H9 (cell line): Measurements from ENCODE around the gene GUF1. TPM values are rescaled to one million over a fixed set of nuclear protein-coding genes. Genes with fewer than 3 reads are reported as not detected.

Source experiments
- DNase-seq: peaks from one replicate; pipeline ENCODE4 v3.0.0-alpha.2; 2017
- H2AFZ ChIP-seq: one replicate; pipeline ENCODE4 v1.6.1; 2013; ENCODE audit warnings: mild to moderate bottlenecking, low read length, control low read depth, moderate library complexity
- H2AK5ac ChIP-seq: 2 replicates; pipeline ENCODE4 v1.6.1; 2013; ENCODE audit warnings: low read length, control low read depth, mixed read lengths; ENCODE audit not compliant: insufficient read length
- H2BK120ac ChIP-seq: one replicate; pipeline ENCODE4 v1.6.1; 2013; ENCODE audit warnings: low read depth, mild to moderate bottlenecking, low read length, control low read depth, inconsistent platforms; ENCODE audit not compliant: poor library complexity, severe bottlenecking
- H2BK12ac ChIP-seq: 2 replicates; pipeline ENCODE4 v1.6.1; 2013; ENCODE audit warnings: low read length, control low read depth, mixed read lengths, low read depth; ENCODE audit not compliant: insufficient read length
- H2BK15ac ChIP-seq: 2 replicates; pipeline ENCODE4 v1.6.1; 2013; ENCODE audit warnings: low read depth, low read length, control low read depth
- H2BK20ac ChIP-seq: one replicate; pipeline ENCODE4 v1.6.1; 2013; ENCODE audit warnings: low read depth, mild to moderate bottlenecking, low read length, control low read depth, inconsistent platforms; ENCODE audit not compliant: poor library complexity, severe bottlenecking
- H2BK5ac ChIP-seq: 2 replicates; pipeline ENCODE4 v1.6.1; 2013; ENCODE audit warnings: low read length, control low read depth, mixed read lengths; ENCODE audit not compliant: insufficient read length
- H3K14ac ChIP-seq: 2 replicates; pipeline ENCODE4 v1.6.1; 2013; ENCODE audit warnings: low read length, control low read depth; ENCODE audit not compliant: insufficient read depth
- H3K18ac ChIP-seq: 2 replicates; pipeline ENCODE4 v1.6.1; 2013; ENCODE audit warnings: low read depth, mild to moderate bottlenecking, mixed read lengths, low read length, control low read depth; ENCODE audit not compliant: insufficient read length
- H3K23ac ChIP-seq: 2 replicates; pipeline ENCODE4 v1.6.1; 2013; ENCODE audit warnings: low read length, control low read depth, mixed read lengths, low read depth; ENCODE audit not compliant: insufficient read length
- H3K23me2 ChIP-seq: 2 replicates; pipeline ENCODE4 v1.6.1; 2013; ENCODE audit warnings: low read depth, mild to moderate bottlenecking, mixed read lengths, low read length, control low read depth; ENCODE audit not compliant: insufficient read length, poor library complexity, severe bottlenecking
- H3K27ac ChIP-seq: 2 replicates; pipeline ENCODE4 v1.5.1; 2013; ENCODE audit warnings: low read length, control low read depth, mixed read lengths, low read depth; ENCODE audit not compliant: insufficient read length
- H3K27me3 ChIP-seq: 2 replicates; pipeline ENCODE4 v1.6.1; 2013; ENCODE audit warnings: low read length, control low read depth, inconsistent platforms; ENCODE audit not compliant: insufficient read depth
- H3K4ac ChIP-seq: 2 replicates; pipeline ENCODE4 v1.6.1; 2013; ENCODE audit warnings: low read depth, mild to moderate bottlenecking, control low read depth, inconsistent platforms, low read length, moderate library complexity
- H3K4me1 ChIP-seq: 2 replicates; pipeline ENCODE4 v1.6.1; 2013; ENCODE audit warnings: low read length, control low read depth, inconsistent platforms; ENCODE audit not compliant: insufficient read depth
- H3K4me2 ChIP-seq: 2 replicates; pipeline ENCODE4 v1.6.1; 2013; ENCODE audit warnings: low read length, control low read depth, mixed read lengths; ENCODE audit not compliant: insufficient read length, insufficient read depth
- H3K56ac ChIP-seq: 2 replicates; pipeline ENCODE4 v1.6.1; 2013; ENCODE audit warnings: low read depth, mild to moderate bottlenecking, mixed read lengths, low read length, control low read depth; ENCODE audit not compliant: insufficient read length
- H3K79me1 ChIP-seq: 2 replicates; pipeline ENCODE4 v1.6.1; 2013; ENCODE audit warnings: low read depth, mild to moderate bottlenecking, moderate library complexity, low read length, control low read depth, inconsistent platforms; ENCODE audit not compliant: insufficient read depth, poor library complexity, severe bottlenecking
- H3K79me2 ChIP-seq: 2 replicates; pipeline ENCODE4 v1.6.1; 2013; ENCODE audit warnings: low read length, control low read depth, inconsistent platforms; ENCODE audit not compliant: insufficient read depth
- H3K9ac ChIP-seq: 2 replicates; pipeline ENCODE4 v1.6.1; 2013; ENCODE audit warnings: low read length, control low read depth, mixed read lengths; ENCODE audit not compliant: insufficient read length; ENCODE audit errors: extremely low read depth
- H3K9me3 ChIP-seq: one replicate; pipeline ENCODE4 v1.6.1; 2013; ENCODE audit warnings: low read depth, low read length, inconsistent platforms; ENCODE audit not compliant: control insufficient read depth
- H3T11ph ChIP-seq: one replicate; pipeline ENCODE4 v1.6.1; 2013; ENCODE audit warnings: mild to moderate bottlenecking, low read length, control low read depth, inconsistent platforms
- H4K20me1 ChIP-seq: one replicate; pipeline ENCODE4 v1.6.1; 2013; ENCODE audit not compliant: control insufficient read depth, insufficient read length, insufficient read depth
- H4K5ac ChIP-seq: 2 replicates; pipeline ENCODE4 v1.6.1; 2013; ENCODE audit warnings: low read depth, mild to moderate bottlenecking, mixed read lengths, low read length, control low read depth; ENCODE audit not compliant: insufficient read length
- H4K8ac ChIP-seq: replicated peaks from 2 replicates; pipeline ENCODE4 v1.6.1; 2013; ENCODE audit warnings: low read length, control low read depth, mixed read lengths, low read depth; ENCODE audit not compliant: insufficient read length
- H4K91ac ChIP-seq: 2 replicates; pipeline ENCODE4 v1.6.1; 2013; ENCODE audit warnings: low read depth, mild to moderate bottlenecking, moderate library complexity, mixed read lengths, low read length, control low read depth; ENCODE audit not compliant: insufficient read length
- H3K27ac Mint-ChIP-seq, 3 experiments: 2 replicates in 2 of 3; 3 replicates in 1 of 3; pipeline ENCODE4 v1.8.0; 2020 to 2021; ENCODE audit warnings: mixed read lengths in 3 of 3, mild to moderate bottlenecking in 1 of 3, moderate library complexity in 1 of 3
- H3K27me3 Mint-ChIP-seq: 2 replicates; pipeline ENCODE4 v1.8.0; 2021; ENCODE audit warnings: low read depth, mild to moderate bottlenecking, moderate library complexity, mixed read lengths
- H3K36me3 Mint-ChIP-seq, 3 experiments: 2 replicates in 2 of 3; 3 replicates in 1 of 3; pipeline ENCODE4 v1.8.0; 2020 to 2021; ENCODE audit warnings: low read depth in 3 of 3, mixed read lengths in 3 of 3; ENCODE audit not compliant: insufficient read depth in 1 of 3
- H3K4me1 Mint-ChIP-seq, 2 experiments: 2 replicates each; pipeline ENCODE4 v1.8.0; 2020; ENCODE audit warnings: mixed read lengths in 2 of 2
- H3K4me3 Mint-ChIP-seq, 2 experiments: 2 replicates in 1 of 2; 3 replicates in 1 of 2; pipeline ENCODE4 v1.8.0; 2020 to 2021; ENCODE audit warnings: mild to moderate bottlenecking in 2 of 2, mixed read lengths in 2 of 2, moderate library complexity in 1 of 2
- H3K9me3 Mint-ChIP-seq, 2 experiments: 2 replicates in 1 of 2; 3 replicates in 1 of 2; pipeline ENCODE4 v1.8.0; 2020; ENCODE audit warnings: mild to moderate bottlenecking in 2 of 2, mixed read lengths in 2 of 2, moderate library complexity in 1 of 2
- CTCF ChIP-seq: fragments of 200-600 bp; sonication (generic); conservative IDR thresholded peaks from 3 replicates; pipeline ENCODE4 v1.8.0; 2021; ENCODE audit warnings: antibody characterized with exemption, mild to moderate bottlenecking
- WGBS: extraction: QIAGEN DNeasy Blood & Tissue Kit; methylation state at CpG from one replicate; pipeline ENCODE4 v1.1.7; 2013; ENCODE audit warnings: missing lambda C conversion rate, low lambda C conversion rate, mixed read lengths; ENCODE audit not compliant: insufficient read length; ENCODE audit errors: extremely low coverage; 5-methylcytosine and 5-hydroxymethylcytosine counted together
- total RNA-seq: library from RNA; stranded (reverse); gene quantifications from 2 replicates; pipeline ENCODE4 v1.2.1, GENCODE V29; 2021

Gene GUF1
- total RNA-seq, 1 experiment from 2014 or later = 38.6 TPM

GRCh38 chr4:44652002-44652401 is 26.2 kb upstream of the GUF1 start:
- Histone ChIP-seq H3K14ac (no peak overlapping the region), H3K56ac (no peak overlapping the region), H2BK15ac (no peak overlapping the region), H3K27ac (no peak overlapping the region), H2AK5ac (no peak overlapping the region), H3K79me1 (no peaks in the 10 kb centered on the region), H3K79me2 (no peaks in the 10 kb centered on the region), H3K27me3 (no peaks in the 10 kb centered on the region), H4K5ac (no peak overlapping the region), H2AFZ (no peak overlapping the region), H3K18ac (no peak overlapping the region), H3K4me1 (no peaks in the 10 kb centered on the region), H4K91ac (no peak overlapping the region), H3T11ph (no peak overlapping the region), H3K23me2 (no peaks in the 10 kb centered on the region), H3K23ac (no peak overlapping the region), H2BK12ac (no peak overlapping the region), H3K9ac (no peak overlapping the region), H2BK5ac (no peak overlapping the region), H3K4me2 (no peak overlapping the region), H4K20me1 (no peaks in the 10 kb centered on the region), H3K4ac (no peak overlapping the region), H4K8ac (no peak overlapping the region), H2BK120ac (no peak overlapping the region), H2BK20ac (no peak overlapping the region), H3K9me3 (no peaks in the 10 kb centered on the region)
- no peak overlapping the region for H3K4me3 Mint-ChIP-seq
- WGBS = no CpG with 5 or more reads among the region's 1 CpG
- H3K4me1 Mint-ChIP-seq = no peaks in the 10 kb centered on the region
- H3K9me3 Mint-ChIP-seq = no peaks in the 10 kb centered on the region
- no peak for DNase-seq
- H3K27me3 Mint-ChIP-seq = peaks cover 1% of the 10 kb centered on the region
- no peak overlapping the region; a peak in 1 of 7 replicates for H3K27ac Mint-ChIP-seq
- no peak for TF ChIP-seq CTCF
- H3K36me3 Mint-ChIP-seq = no peaks in the 10 kb centered on the region
